OCI-LY3 (cell line): ENCODE results near the gene LGALS14.

Experiments used
- H2AFZ ChIP-seq: fragments of 200-600, 300-600 bp; shearing (Covaris generic); 2 replicates; pipeline ENCODE4 v1.6.0; 2014; ENCODE audit warnings: antibody characterized with exemption, low read depth, low read length
- H3K27ac ChIP-seq: fragments of 200-600, 300-600 bp; sonication (generic); 2 replicates; pipeline ENCODE4 v1.5.1; 2014; ENCODE audit warnings: mild to moderate bottlenecking, low read length, moderate library complexity, mixed read lengths
- H3K27me3 ChIP-seq: fragments of 200-600, 300-600 bp; sonication (generic); 2 replicates; pipeline ENCODE4 v1.6.1; 2014; ENCODE audit warnings: low read depth, low read length, mixed read lengths
- H3K36me3 ChIP-seq: fragments of 200-600, 300-600 bp; sonication (generic); replicated peaks from 2 replicates; pipeline ENCODE3; 2014; ENCODE audit warnings: low read depth, low read length, mixed read lengths
- H3K4me1 ChIP-seq: fragments of 300-600, 200-600 bp; sonication (generic); 2 replicates; pipeline ENCODE4 v1.6.1; 2014; ENCODE audit warnings: low read length, mixed read lengths
- H3K4me2 ChIP-seq: fragments of 200-600, 300-600 bp; sonication (generic); 2 replicates; pipeline ENCODE4 v1.6.1; 2014; ENCODE audit warnings: low read length, mixed read lengths
- H3K4me3 ChIP-seq: fragments of 300-600, 200-600 bp; sonication (generic); 2 replicates; pipeline ENCODE4 v1.5.1; 2014; ENCODE audit warnings: antibody characterized with exemption, mild to moderate bottlenecking, low read length, moderate library complexity
- H3K79me2 ChIP-seq: fragments of 300-600, 200-600 bp; shearing (Covaris generic); 2 replicates; pipeline ENCODE4 v1.6.1; 2014; ENCODE audit warnings: mild to moderate bottlenecking, low read length, mixed read lengths
- H3K9ac ChIP-seq: fragments of 300-600, 200-600 bp; shearing (Covaris generic); 2 replicates; pipeline ENCODE4 v1.6.0; 2014; ENCODE audit warnings: mild to moderate bottlenecking, low read length, moderate library complexity
- H3K9me3 ChIP-seq: fragments of 200-600, 300-600 bp; shearing (Covaris generic); 2 replicates; pipeline ENCODE4 v1.6.1; 2014; ENCODE audit warnings: low read length, mixed read lengths; ENCODE audit not compliant: insufficient read depth
- H4K20me1 ChIP-seq: fragments of 200-600, 300-600 bp; sonication (generic); 2 replicates; pipeline ENCODE4 v1.6.1; 2016; ENCODE audit warnings: low read length, mixed read lengths; ENCODE audit not compliant: insufficient read depth
- CTCF ChIP-seq: fragments of 200-600, 300-600 bp; sonication (generic); IDR thresholded peaks from 2 replicates; pipeline ENCODE4 v1.5.1; 2014; ENCODE audit warnings: antibody characterized with exemption, low read length, low read depth
- EZH2phosphoT487 ChIP-seq: fragments of 200-600 bp; shearing (Covaris generic); IDR thresholded peaks from 2 replicates; pipeline ENCODE4 v1.6.1; 2018; ENCODE audit warnings: antibody characterized with exemption, mixed run types, low read depth

LGALS14 gene

DNA sequence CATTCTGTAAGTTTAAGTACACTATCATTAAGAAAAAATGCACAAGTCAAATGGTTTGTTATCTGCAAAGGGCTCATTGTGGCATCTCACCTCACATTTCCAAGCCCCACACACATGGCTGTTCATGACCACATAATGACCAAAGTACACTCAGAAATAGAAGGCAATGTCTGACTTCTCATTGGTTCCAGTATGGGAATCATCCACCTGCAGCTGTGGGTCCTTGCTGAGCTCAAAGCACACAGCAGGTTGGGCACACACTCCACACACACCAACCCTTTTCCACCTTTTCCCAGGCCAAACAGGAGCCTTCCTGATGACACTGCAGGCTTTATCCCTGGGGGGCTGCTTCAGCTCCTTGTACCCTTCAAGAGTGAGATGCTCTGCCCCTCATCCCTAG is 21.7 kb downstream of the LGALS14 start:
- H3K9me3 ChIP-seq, result no peaks in the 10 kb centered on the region
- no peaks in the 10 kb centered on the region for H4K20me1 ChIP-seq
- no peaks in the 10 kb centered on the region for H3K36me3 ChIP-seq
- no peak for TF ChIP-seq EZH2phosphoT487
- H3K4me3 ChIP-seq, result no peak overlapping the region
- H3K4me1 ChIP-seq, result no peaks in the 10 kb centered on the region
- peaks cover 18% of the 10 kb centered on the region for H3K27me3 ChIP-seq
- no peak overlapping the region for H3K4me2 ChIP-seq
- no peaks in the 10 kb centered on the region for H3K79me2 ChIP-seq
- H3K27ac ChIP-seq, result no peak overlapping the region
- no peak overlapping the region for H2AFZ ChIP-seq
- no peak overlapping the region for H3K9ac ChIP-seq

DNA sequence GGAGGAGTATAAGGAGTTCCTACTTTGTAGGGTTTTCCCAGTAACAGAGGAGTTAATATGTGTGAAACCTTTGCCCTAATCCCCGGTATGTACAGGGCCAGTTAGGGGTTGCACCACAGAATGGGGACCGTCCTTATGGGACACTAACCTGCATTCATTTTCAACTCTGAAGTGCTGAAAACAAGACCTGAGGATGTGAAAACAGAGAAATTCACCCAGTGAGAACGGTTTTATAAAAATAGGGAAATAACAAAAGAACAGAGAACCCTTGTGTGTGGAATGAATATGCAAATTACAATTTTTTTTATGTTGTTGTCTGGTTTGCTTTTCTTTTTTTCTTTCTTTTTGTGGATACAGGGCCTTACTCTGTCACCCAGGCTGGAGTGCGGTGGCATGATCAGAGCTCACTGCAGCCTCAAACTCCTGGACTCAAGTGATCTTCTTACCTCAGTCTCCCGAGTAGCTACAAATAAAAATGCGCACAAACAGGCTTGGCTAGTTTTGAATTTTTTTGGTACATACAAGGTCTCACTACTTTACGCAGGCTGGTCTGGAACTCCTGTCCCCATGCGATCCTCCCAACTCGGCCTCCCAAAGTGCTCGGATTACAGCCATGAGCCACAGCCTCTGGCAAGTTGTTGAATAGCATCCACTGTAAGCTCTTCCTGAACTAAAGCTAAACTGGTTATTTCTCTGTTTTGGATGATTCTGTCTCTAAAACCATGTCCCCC is 23.0 kb downstream of the LGALS14 start:
- Histone ChIP-seq H3K4me3 (no peak overlapping the region), H2AFZ (no peak overlapping the region), H3K27me3 (peaks cover 21% of the 10 kb centered on the region), H3K79me2 (no peaks in the 10 kb centered on the region), H3K9me3 (no peaks in the 10 kb centered on the region), H3K4me1 (no peaks in the 10 kb centered on the region), H4K20me1 (no peaks in the 10 kb centered on the region), H3K9ac (no peak overlapping the region), H3K27ac (no peak overlapping the region), H3K4me2 (no peak overlapping the region), H3K36me3 (no peaks in the 10 kb centered on the region)
- no peak for TF ChIP-seq CTCF
- TF ChIP-seq EZH2phosphoT487, result no peak

GRCh38 chr19:39728040-39728439 is 23.8 kb downstream of the LGALS14 start:
- H3K4me1 ChIP-seq, result no peaks in the 10 kb centered on the region
- no peaks in the 10 kb centered on the region for H3K9me3 ChIP-seq
- no peak overlapping the region for H3K27ac ChIP-seq

DNA sequence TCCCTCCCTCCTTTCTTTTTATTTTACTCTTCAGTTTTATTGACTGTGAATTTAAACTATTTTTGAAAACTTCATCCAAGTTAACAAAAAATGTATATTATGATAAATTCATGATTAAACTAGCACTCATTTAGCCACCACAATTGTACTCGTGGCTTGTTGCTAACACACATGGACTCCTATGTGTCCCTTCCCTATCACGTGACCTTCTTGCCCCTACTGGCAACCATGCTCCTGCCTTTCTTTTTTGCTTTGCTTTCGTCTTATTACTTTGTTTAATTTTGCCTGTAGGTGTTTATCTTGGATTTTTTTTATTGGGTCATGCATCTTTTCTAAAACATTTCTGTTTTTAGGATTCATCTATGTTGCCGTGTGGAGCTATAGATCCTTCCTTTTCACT is 25.3 kb downstream of the LGALS14 start:
- H3K9me3 ChIP-seq, result no peaks in the 10 kb centered on the region
- no peak for TF ChIP-seq CTCF
- no peak for TF ChIP-seq EZH2phosphoT487
- no peak overlapping the region for H3K9ac ChIP-seq
- H2AFZ ChIP-seq, result no peak overlapping the region
- no peaks in the 10 kb centered on the region for H3K4me1 ChIP-seq
- no peak overlapping the region for H3K27ac ChIP-seq
- no peaks in the 10 kb centered on the region for H3K36me3 ChIP-seq
- H3K27me3 ChIP-seq, result peaks cover 24% of the 10 kb centered on the region
- no peaks in the 10 kb centered on the region for H3K79me2 ChIP-seq
- H3K4me2 ChIP-seq, result no peak overlapping the region
- H3K4me3 ChIP-seq, result no peak overlapping the region
- no peaks in the 10 kb centered on the region for H4K20me1 ChIP-seq

More at GRCh38 chr19:39728040-39728439, 23.8 kb downstream of the LGALS14 start:
- Histone ChIP-seq H3K9ac (no peak overlapping the region), H4K20me1 (no peaks in the 10 kb centered on the region), H3K79me2 (no peaks in the 10 kb centered on the region), H3K4me3 (no peak overlapping the region), H2AFZ (no peak overlapping the region), H3K36me3 (no peaks in the 10 kb centered on the region), H3K4me2 (no peak overlapping the region), H3K27me3 (peaks cover 18% of the 10 kb centered on the region)
- TF ChIP-seq CTCF, result no peak
- no peak for TF ChIP-seq EZH2phosphoT487
